Measurements from ENCODE around the gene ST6GALNAC3.

DNA sequence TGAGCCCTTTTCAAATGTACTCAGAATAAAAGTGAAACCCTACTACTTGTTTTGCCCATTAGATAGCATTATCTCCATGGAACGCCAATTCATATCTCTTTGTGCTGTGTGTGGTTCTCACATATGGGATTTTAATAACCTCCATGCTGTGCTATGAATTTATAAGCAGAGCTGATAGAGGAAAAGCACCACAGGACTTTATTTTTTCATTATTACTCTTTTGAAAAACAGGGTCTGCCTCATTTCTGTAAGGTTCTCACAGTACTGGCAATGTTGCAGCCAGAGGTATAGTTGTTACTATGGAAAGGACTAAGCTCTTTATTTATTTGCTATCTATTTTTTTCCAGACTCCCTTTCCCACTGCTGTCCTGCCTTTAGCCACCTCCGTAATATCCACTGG, 313.7 kb downstream of the ST6GALNAC3 start:
- TF ChIP-seq GATA3 (IDR thresholded peaks at IDR 0.05; ENCODE audit: low read depth, low read length) (no peak), GATA2 (IDR thresholded peaks at IDR 0.05; ENCODE audit: low read depth, low read length) (no peak)
